ENCODE results near the gene FKBP4. TPM values are rescaled to one million over a fixed set of nuclear protein-coding genes. Genes with fewer than 3 reads are reported as not detected.

The FKBP4 gene
- polyA plus RNA-seq, 4 donors = 20.3 to 48.6 (median 34.4) TPM

- DNase-seq (peak; percentile 25 to 37), FAIRE-seq (no peak)
- H3K27me3 ChIP-seq (ENCODE audit: control insufficient read depth in 3 of 3, insufficient read depth in 3 of 3, low read length in 3 of 3) = no peaks in the 10 kb centered on the region
Measured at GRCh38 chr12:2811801-2812200, 17.0 kb downstream of the FKBP4 start.

GRCh38 chr12:2812290-2813213 is 17.8 kb downstream of the FKBP4 start, which contains the start of gene ITFG2:
TSS of gene ITFG2 (plus strand) at chr12:2812668. CDS start at chr12:2812761, 93 bp downstream.
- Histone ChIP-seq H3K4me1 (ENCODE audit: control insufficient read depth in 3 of 3, insufficient read depth in 2 of 3, low read depth in 1 of 3, low read length in 2 of 3) (no peaks in the 10 kb centered on the region), H3K36me3 (ENCODE audit: control insufficient read depth in 3 of 3, insufficient read depth in 2 of 3, low read depth in 1 of 3, low read length in 3 of 3) (peaks cover 0 to 16% (median 4%) of the 10 kb centered on the region in 3 donors), H3K4me3 (ENCODE audit: low read depth in 1 of 3, low read length in 3 of 3) (peak within 1 kb of the TSS; percentile 42 to 79 (median 63)), H3K27ac (ENCODE audit: low read depth in 1 of 3, low read length in 2 of 3) (peak within 1 kb of the TSS; percentile 84 to 95 (median 90)), H3K9me3 (ENCODE audit: control insufficient read depth in 2 of 2, insufficient read depth in 1 of 2, low read depth in 1 of 2, low read length in 1 of 2) (no peaks in the 10 kb centered on the region), H3K27me3 (ENCODE audit: control insufficient read depth in 3 of 3, insufficient read depth in 3 of 3, low read length in 3 of 3) (no peaks in the 10 kb centered on the region)
- DNase-seq (peak; percentile 99 to 100), FAIRE-seq (no peak)
- 0 to 1% (median 0%) methylated on average over 47 to 48 of the region's 48 CpGs for WGBS, 3 donors

More at GRCh38 chr12:2811801-2812200, 17.0 kb downstream of the FKBP4 start:
- Histone ChIP-seq H3K36me3 (ENCODE audit: control insufficient read depth in 3 of 3, insufficient read depth in 2 of 3, low read depth in 1 of 3, low read length in 3 of 3) (peaks cover 0 to 14% (median 0%) of the 10 kb centered on the region in 3 donors), H3K27ac (ENCODE audit: low read depth in 1 of 3, low read length in 2 of 3) (peak overlapping the region in 1 of 3 donors; percentile 84), H3K4me1 (ENCODE audit: control insufficient read depth in 3 of 3, insufficient read depth in 2 of 3, low read depth in 1 of 3, low read length in 2 of 3) (no peaks in the 10 kb centered on the region), H3K4me3 (ENCODE audit: low read depth in 1 of 3, low read length in 3 of 3) (peak overlapping the region in 1 of 3 donors; percentile 63), H3K9me3 (ENCODE audit: control insufficient read depth in 2 of 2, insufficient read depth in 1 of 2, low read depth in 1 of 2, low read length in 1 of 2) (no peaks in the 10 kb centered on the region)
- WGBS, 3 donors = 41 to 68% (median 44%) methylated on average over 5 of the region's 5 CpGs

- Histone ChIP-seq H3K36me3 (ENCODE audit: control insufficient read depth in 3 of 3, insufficient read depth in 2 of 3, low read depth in 1 of 3, low read length in 3 of 3) (peaks cover 4 to 26% (median 4%) of the 10 kb centered on the region in 3 donors), H3K9me3 (ENCODE audit: control insufficient read depth in 2 of 2, insufficient read depth in 1 of 2, low read depth in 1 of 2, low read length in 1 of 2) (no peaks in the 10 kb centered on the region), H3K27me3 (ENCODE audit: control insufficient read depth in 3 of 3, insufficient read depth in 3 of 3, low read length in 3 of 3) (no peaks in the 10 kb centered on the region), H3K27ac (ENCODE audit: low read depth in 1 of 3, low read length in 2 of 3) (peak overlapping the region; percentile 84 to 95 (median 90)), H3K4me3 (ENCODE audit: low read depth in 1 of 3, low read length in 3 of 3) (peak overlapping the region; percentile 31 to 79 (median 63)), H3K4me1 (ENCODE audit: control insufficient read depth in 3 of 3, insufficient read depth in 2 of 3, low read depth in 1 of 3, low read length in 2 of 3) (no peaks in the 10 kb centered on the region)
- no peak for FAIRE-seq
- DNase-seq = peak; percentile 55 to 63
- 9 to 14% (median 14%) methylated on average over 10 of the region's 10 CpGs for WGBS, 3 donors
Measured at GRCh38 chr12:2813214-2814185, 18.7 kb downstream of the FKBP4 start.

- 95 to 97% (median 96%) methylated on average over 15 of the region's 15 CpGs for WGBS, 3 donors
Measured at GRCh38 chr12:2819810-2820209, 25.0 kb downstream of the FKBP4 start.

GRCh38 chr12:2820432-2820831 is 25.7 kb downstream of the FKBP4 start:
- Histone ChIP-seq H3K4me1 (ENCODE audit: control insufficient read depth in 3 of 3, insufficient read depth in 2 of 3, low read depth in 1 of 3, low read length in 2 of 3) (no peaks in the 10 kb centered on the region), H3K27ac (ENCODE audit: low read depth in 1 of 3, low read length in 2 of 3) (no peak overlapping the region), H3K4me3 (ENCODE audit: low read depth in 1 of 3, low read length in 3 of 3) (no peak overlapping the region), H3K27me3 (ENCODE audit: control insufficient read depth in 3 of 3, insufficient read depth in 3 of 3, low read length in 3 of 3) (no peaks in the 10 kb centered on the region), H3K36me3 (ENCODE audit: control insufficient read depth in 3 of 3, insufficient read depth in 2 of 3, low read depth in 1 of 3, low read length in 3 of 3) (peaks cover 19 to 76% (median 23%) of the 10 kb centered on the region in 3 donors), H3K9me3 (ENCODE audit: control insufficient read depth in 2 of 2, insufficient read depth in 1 of 2, low read depth in 1 of 2, low read length in 1 of 2) (no peaks in the 10 kb centered on the region)
- DNase-seq (no peak), FAIRE-seq (no peak)
- WGBS, 3 donors = 82 to 86% (median 86%) methylated on average over 6 to 9 of the region's 9 CpGs

More at GRCh38 chr12:2819810-2820209, 25.0 kb downstream of the FKBP4 start:
- Histone ChIP-seq H3K36me3 (ENCODE audit: control insufficient read depth in 3 of 3, insufficient read depth in 2 of 3, low read depth in 1 of 3, low read length in 3 of 3) (peaks cover 19 to 74% (median 23%) of the 10 kb centered on the region in 3 donors), H3K27ac (ENCODE audit: low read depth in 1 of 3, low read length in 2 of 3) (no peak overlapping the region), H3K4me1 (ENCODE audit: control insufficient read depth in 3 of 3, insufficient read depth in 2 of 3, low read depth in 1 of 3, low read length in 2 of 3) (no peaks in the 10 kb centered on the region), H3K4me3 (ENCODE audit: low read depth in 1 of 3, low read length in 3 of 3) (no peak overlapping the region), H3K9me3 (ENCODE audit: control insufficient read depth in 2 of 2, insufficient read depth in 1 of 2, low read depth in 1 of 2, low read length in 1 of 2) (no peaks in the 10 kb centered on the region), H3K27me3 (ENCODE audit: control insufficient read depth in 3 of 3, insufficient read depth in 3 of 3, low read length in 3 of 3) (no peaks in the 10 kb centered on the region)
- no peak for FAIRE-seq
- DNase-seq = no peak

- Histone ChIP-seq H3K4me1 (ENCODE audit: control insufficient read depth in 3 of 3, insufficient read depth in 2 of 3, low read depth in 1 of 3, low read length in 2 of 3) (no peaks in the 10 kb centered on the region), H3K27me3 (ENCODE audit: control insufficient read depth in 3 of 3, insufficient read depth in 3 of 3, low read length in 3 of 3) (no peaks in the 10 kb centered on the region), H3K36me3 (ENCODE audit: control insufficient read depth in 3 of 3, insufficient read depth in 2 of 3, low read depth in 1 of 3, low read length in 3 of 3) (peaks cover 24 to 84% (median 25%) of the 10 kb centered on the region in 3 donors), H3K4me3 (ENCODE audit: low read depth in 1 of 3, low read length in 3 of 3) (no peak overlapping the region), H3K27ac (ENCODE audit: low read depth in 1 of 3, low read length in 2 of 3) (no peak overlapping the region), H3K9me3 (ENCODE audit: control insufficient read depth in 2 of 2, insufficient read depth in 1 of 2, low read depth in 1 of 2, low read length in 1 of 2) (no peaks in the 10 kb centered on the region)
- DNase-seq (no peak), FAIRE-seq (no peak)
- 85 to 88% (median 85%) methylated on average over 7 of the region's 7 CpGs for WGBS, 3 donors
Measured at GRCh38 chr12:2823483-2823882, 28.7 kb downstream of the FKBP4 start.

GRCh38 chr12:2824541-2824940 is 29.8 kb downstream of the FKBP4 start:
- peaks cover 24 to 78% (median 25%) of the 10 kb centered on the region in 3 donors for H3K36me3 ChIP-seq (ENCODE audit: control insufficient read depth in 3 of 3, insufficient read depth in 2 of 3, low read depth in 1 of 3, low read length in 3 of 3)
- H3K4me3 ChIP-seq (ENCODE audit: low read depth in 1 of 3, low read length in 3 of 3) = no peak overlapping the region
- no peak overlapping the region for H3K27ac ChIP-seq (ENCODE audit: low read depth in 1 of 3, low read length in 2 of 3)
- FAIRE-seq (no peak), DNase-seq (no peak)
- WGBS, 3 donors = 80 to 83% (median 80%) methylated on average over 6 of the region's 6 CpGs
- H3K27me3 ChIP-seq (ENCODE audit: control insufficient read depth in 3 of 3, insufficient read depth in 3 of 3, low read length in 3 of 3) = no peaks in the 10 kb centered on the region
- H3K4me1 ChIP-seq (ENCODE audit: control insufficient read depth in 3 of 3, insufficient read depth in 2 of 3, low read depth in 1 of 3, low read length in 2 of 3) = no peaks in the 10 kb centered on the region
- no peaks in the 10 kb centered on the region for H3K9me3 ChIP-seq (ENCODE audit: control insufficient read depth in 2 of 2, insufficient read depth in 1 of 2, low read depth in 1 of 2, low read length in 1 of 2)

GRCh38 chr12:2825132-2825531 is 30.4 kb downstream of the FKBP4 start:
- no peaks in the 10 kb centered on the region for H3K9me3 ChIP-seq (ENCODE audit: control insufficient read depth in 2 of 2, insufficient read depth in 1 of 2, low read depth in 1 of 2, low read length in 1 of 2)
- no peak for FAIRE-seq
- H3K4me3 ChIP-seq (ENCODE audit: low read depth in 1 of 3, low read length in 3 of 3) = no peak overlapping the region

More at GRCh38 chr12:2825132-2825531, 30.4 kb downstream of the FKBP4 start:
- Histone ChIP-seq H3K4me1 (ENCODE audit: control insufficient read depth in 3 of 3, insufficient read depth in 2 of 3, low read depth in 1 of 3, low read length in 2 of 3) (no peaks in the 10 kb centered on the region), H3K27ac (ENCODE audit: low read depth in 1 of 3, low read length in 2 of 3) (no peak overlapping the region), H3K36me3 (ENCODE audit: control insufficient read depth in 3 of 3, insufficient read depth in 2 of 3, low read depth in 1 of 3, low read length in 3 of 3) (peaks cover 24 to 73% (median 28%) of the 10 kb centered on the region in 3 donors), H3K27me3 (ENCODE audit: control insufficient read depth in 3 of 3, insufficient read depth in 3 of 3, low read length in 3 of 3) (no peaks in the 10 kb centered on the region)
- DNase-seq = no peak
- 81 to 91% (median 89%) methylated on average over 4 of the region's 4 CpGs for WGBS, 3 donors

Measured in small intestine (tissue), 7 donors.